Activated T-helper 2 cell treated with anti-CD3 and anti-CD28 coated beads, Interferon-gamma antibody, Interleukin-2, Interleukin-4, amounts not matched to agents 10 μg/mL and 5 μg/mL and 100 μg/mL, durations not matched to agents 14 hours and 24 hours and 36 hours (primary cell): ENCODE data around the gene KRTAP10-4. TPM values are rescaled to one million over a fixed set of nuclear protein-coding genes. Genes with fewer than 3 reads are reported as not detected.

Source experiments
- DNase-seq: peaks from one replicate; pipeline ENCODE4 v3.0.0; 2021; ENCODE audit warnings: low spot score
- H3K27ac Mint-ChIP-seq: one replicate; pipeline ENCODE4 v1.8.0; 2021; ENCODE audit warnings: mixed read lengths
- H3K27me3 Mint-ChIP-seq: one replicate; pipeline ENCODE4 v1.8.0; 2021; ENCODE audit warnings: low read depth, mixed read lengths
- H3K36me3 Mint-ChIP-seq: one replicate; pipeline ENCODE4 v1.8.0; 2021; ENCODE audit warnings: low read depth, mixed read lengths
- H3K4me1 Mint-ChIP-seq: one replicate; pipeline ENCODE4 v1.8.0; 2021; ENCODE audit warnings: low read depth, mixed read lengths
- H3K4me3 Mint-ChIP-seq: one replicate; pipeline ENCODE4 v1.8.0; 2021; ENCODE audit warnings: low read depth, mild to moderate bottlenecking, moderate library complexity, mixed read lengths
- H3K9me3 Mint-ChIP-seq: one replicate; pipeline ENCODE4 v1.8.0; 2021; ENCODE audit warnings: mixed read lengths
- intact Hi-C: fragments of 100-400 bp; cut with micrococcal nuclease; formaldehyde crosslinking; loops from one replicate; pipeline ENCODE4 v1.15.1; 2023
- total RNA-seq: library from RNA; stranded (reverse); gene quantifications from 2 replicates; pipeline ENCODE4 v1.2.3, GENCODE V29; 2022

Gene KRTAP10-4
- total RNA-seq, 1 donor from 2014 or later, result not detected

DNA sequence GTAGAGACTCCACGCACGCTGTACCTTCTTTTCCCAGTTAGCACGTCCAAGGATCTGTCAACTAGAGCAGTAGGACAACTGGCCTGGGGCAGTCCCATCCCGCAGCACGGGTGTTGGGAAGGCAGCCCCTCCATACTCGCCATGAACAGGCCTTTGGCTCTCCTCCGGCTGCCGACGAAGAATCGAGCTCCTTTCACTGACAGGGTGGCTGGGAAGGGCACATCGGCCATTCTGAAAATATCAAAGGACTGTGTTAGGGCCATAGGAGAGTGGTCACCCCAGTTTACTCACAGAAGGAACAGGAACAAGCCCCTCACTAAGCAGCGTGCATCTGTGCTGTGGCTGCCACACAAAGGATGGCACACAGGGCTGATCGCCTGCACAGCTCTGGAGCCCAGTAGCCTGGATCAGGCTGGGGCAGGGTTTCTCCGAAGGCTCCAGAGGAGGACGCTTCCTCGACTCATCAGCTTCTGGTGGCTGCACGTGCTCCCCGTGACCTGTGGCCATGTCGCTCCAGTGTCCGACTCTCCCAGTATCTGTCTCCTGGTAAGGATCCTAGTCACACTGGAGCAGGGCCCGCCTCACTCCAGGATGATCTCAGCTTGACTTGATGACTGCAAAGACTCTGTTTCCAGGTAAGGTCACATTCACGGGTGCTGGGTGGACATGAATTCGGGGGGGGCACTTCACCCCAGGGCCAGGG lies 42.5 kb upstream of the KRTAP10-4 start:
- intact Hi-C loops, result no loop called here
- H3K27ac Mint-ChIP-seq, result no peak overlapping the region
- no peaks in the 10 kb centered on the region for H3K36me3 Mint-ChIP-seq

DNA sequence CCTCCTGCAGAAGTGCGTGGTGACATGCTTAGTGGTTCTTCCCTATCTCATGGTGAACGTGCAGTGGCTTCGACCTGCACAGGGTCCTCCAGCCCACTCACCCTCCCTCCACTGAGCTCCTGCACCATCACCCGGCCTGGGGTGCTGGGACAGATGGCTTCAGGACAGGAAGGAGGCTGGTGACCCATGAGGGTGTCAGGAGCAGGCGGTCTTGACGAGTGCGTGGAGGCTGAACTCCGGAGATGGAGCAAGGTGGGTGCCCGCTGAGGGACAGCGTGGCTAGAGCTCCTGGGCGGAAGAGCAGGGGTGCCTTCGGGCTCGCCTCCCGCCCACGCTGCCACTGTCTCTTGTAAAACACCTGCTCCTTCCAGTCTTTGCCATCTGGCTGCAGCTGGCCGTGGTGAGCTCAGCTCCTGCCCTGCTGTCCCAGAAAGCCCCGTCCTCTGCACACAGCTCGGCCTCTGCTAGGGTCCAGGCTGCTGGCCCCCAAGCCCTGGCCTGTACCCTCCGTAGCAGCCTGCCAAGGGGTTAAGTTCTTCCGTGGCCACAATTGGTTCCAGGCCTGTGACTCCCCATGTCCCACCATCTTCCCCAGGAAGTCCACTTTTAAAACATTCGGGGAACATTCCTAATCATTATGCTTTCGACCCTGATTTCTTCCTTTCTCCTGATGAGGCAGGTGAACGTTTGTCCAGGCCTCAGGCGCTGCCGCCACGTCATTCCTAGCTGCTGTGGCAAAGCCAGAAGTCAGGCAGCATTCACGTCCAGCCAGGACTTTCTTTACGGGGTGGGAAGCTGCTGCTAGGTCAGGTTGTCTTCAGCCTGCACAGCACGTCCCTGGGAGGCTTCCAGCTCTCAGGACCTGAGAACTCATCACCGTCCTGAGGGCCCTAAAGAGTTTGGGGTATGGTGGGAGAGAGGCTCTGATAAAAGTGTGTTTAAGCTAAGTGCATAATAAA lies 41.6 kb upstream of the KRTAP10-4 start:
- H3K4me3 Mint-ChIP-seq, result no peak overlapping the region
- no peaks in the 10 kb centered on the region for H3K4me1 Mint-ChIP-seq
- intact Hi-C loops, result no loop called here
- no peaks in the 10 kb centered on the region for H3K9me3 Mint-ChIP-seq
- H3K27ac Mint-ChIP-seq, result no peak overlapping the region
- DNase-seq, result no peak
- no peaks in the 10 kb centered on the region for H3K36me3 Mint-ChIP-seq
- H3K27me3 Mint-ChIP-seq, result no peaks in the 10 kb centered on the region

More for the DNA sequence above, 42.5 kb upstream of the KRTAP10-4 start:
- no peaks in the 10 kb centered on the region for H3K27me3 Mint-ChIP-seq
- no peak overlapping the region for H3K4me3 Mint-ChIP-seq
- no peaks in the 10 kb centered on the region for H3K9me3 Mint-ChIP-seq
- no peak for DNase-seq
- no peaks in the 10 kb centered on the region for H3K4me1 Mint-ChIP-seq

DNA sequence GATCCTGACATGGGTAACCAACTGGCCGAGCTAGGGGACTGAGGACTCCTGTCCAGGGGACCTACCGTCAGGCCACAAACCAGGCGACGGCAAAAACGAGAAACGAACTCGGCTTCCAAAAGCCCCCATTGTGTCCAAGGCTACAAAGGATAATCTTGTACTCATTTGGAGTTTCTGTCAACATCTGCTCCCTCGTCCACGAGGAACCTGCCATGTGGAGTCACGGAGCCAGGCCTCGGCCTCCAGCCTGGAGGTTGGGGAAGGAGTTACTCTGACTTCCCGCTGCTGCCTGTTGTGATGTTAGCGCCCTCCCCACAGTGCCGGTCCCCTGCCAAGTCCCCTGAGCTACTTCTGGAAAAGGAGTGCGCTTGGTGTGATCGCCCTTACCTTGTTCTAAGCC lies 40.8 kb upstream of the KRTAP10-4 start:
- Mint-ChIP-seq H3K4me1 (no peaks in the 10 kb centered on the region), H3K27ac (no peak overlapping the region), H3K4me3 (no peak overlapping the region), H3K27me3 (no peaks in the 10 kb centered on the region), H3K9me3 (no peaks in the 10 kb centered on the region), H3K36me3 (no peaks in the 10 kb centered on the region)
- intact Hi-C loops, result no loop called here
- no peak for DNase-seq

DNA sequence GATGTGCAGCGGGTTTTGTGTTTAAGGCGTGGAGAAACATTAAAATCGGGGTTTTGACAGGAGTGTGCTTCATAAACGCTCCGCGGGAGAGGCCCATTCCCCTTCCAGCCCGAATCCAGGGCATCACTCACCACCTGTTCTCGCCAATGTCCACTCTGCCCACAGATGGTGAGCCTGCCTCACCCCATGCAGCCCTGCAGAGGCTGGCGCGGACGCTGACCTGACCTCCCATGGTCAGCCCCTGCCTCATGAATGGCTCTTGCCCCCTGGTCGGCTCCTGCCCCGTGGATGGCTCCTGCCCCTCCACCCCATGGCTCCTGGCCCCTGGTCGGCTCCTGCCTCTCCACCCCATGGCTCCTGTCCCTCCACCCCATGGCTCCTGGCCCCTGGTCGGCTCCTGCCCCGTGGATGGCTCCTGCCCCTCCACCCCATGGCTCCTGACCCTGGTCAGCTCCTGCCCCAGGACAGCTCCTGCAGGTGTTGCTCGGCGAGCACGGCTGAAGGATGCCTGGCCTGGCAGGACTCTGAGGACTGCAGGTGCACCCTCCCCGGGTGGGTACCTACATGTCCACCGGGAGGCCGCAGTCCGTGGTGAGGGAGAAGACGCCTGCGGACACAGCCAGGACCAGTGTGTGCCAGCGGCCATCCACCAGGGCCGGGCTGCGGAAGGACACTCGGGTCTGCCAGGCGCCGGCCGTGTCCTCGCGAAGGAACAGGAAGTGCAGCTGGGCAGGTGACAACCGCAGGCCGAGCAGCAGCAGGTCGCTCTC lies 40.2 kb upstream of the KRTAP10-4 start:
- Mint-ChIP-seq H3K27me3 (no peaks in the 10 kb centered on the region), H3K4me3 (no peak overlapping the region), H3K27ac (no peak overlapping the region), H3K36me3 (no peaks in the 10 kb centered on the region), H3K4me1 (no peaks in the 10 kb centered on the region), H3K9me3 (no peaks in the 10 kb centered on the region)
- intact Hi-C loops, result no loop called here
- no peak for DNase-seq

- Mint-ChIP-seq H3K27ac (no peak overlapping the region), H3K9me3 (no peaks in the 10 kb centered on the region), H3K27me3 (no peaks in the 10 kb centered on the region), H3K36me3 (no peaks in the 10 kb centered on the region), H3K4me3 (no peak overlapping the region), H3K4me1 (no peaks in the 10 kb centered on the region)
- intact Hi-C loops, result no loop called here
- DNase-seq, result no peak
These were observed 39.5 kb upstream of the KRTAP10-4 start for GRCh38 chr21:44533891-44534627.

DNA sequence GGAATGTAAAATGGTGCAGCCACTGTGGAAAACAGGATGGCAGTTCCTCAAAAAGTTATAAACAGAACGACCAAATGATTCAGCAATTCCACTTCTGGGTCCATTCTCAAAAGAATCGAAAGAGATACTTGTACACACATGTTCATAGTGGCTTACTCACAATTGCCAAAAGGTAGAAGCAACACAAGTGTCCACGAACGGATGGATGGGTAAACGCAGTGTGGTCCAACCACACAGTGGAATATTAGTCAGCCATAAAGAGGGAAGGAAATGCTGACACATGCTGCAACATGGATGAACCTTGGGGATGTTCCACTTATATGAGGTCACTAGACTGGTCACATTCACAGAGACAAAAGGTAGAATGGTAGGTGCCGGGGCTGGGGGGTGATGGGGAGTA lies 38.8 kb upstream of the KRTAP10-4 start:
- Mint-ChIP-seq H3K4me3 (no peak overlapping the region), H3K27me3 (no peaks in the 10 kb centered on the region), H3K4me1 (no peaks in the 10 kb centered on the region), H3K9me3 (no peaks in the 10 kb centered on the region), H3K27ac (no peak overlapping the region), H3K36me3 (no peaks in the 10 kb centered on the region)
- DNase-seq, result no peak
- intact Hi-C loops, result no loop called here

- Mint-ChIP-seq H3K27ac (no peak overlapping the region), H3K4me3 (no peak overlapping the region), H3K9me3 (no peaks in the 10 kb centered on the region), H3K4me1 (no peaks in the 10 kb centered on the region), H3K36me3 (no peaks in the 10 kb centered on the region), H3K27me3 (no peaks in the 10 kb centered on the region)
- DNase-seq, result no peak
- intact Hi-C loops, result no loop called here
These were observed 37.6 kb upstream of the KRTAP10-4 start for GRCh38 chr21:44535963-44536362.

GRCh38 chr21:44537930-44538911 lies 35.3 kb upstream of the KRTAP10-4 start:
- H3K27ac Mint-ChIP-seq, result no peak overlapping the region
- no peaks in the 10 kb centered on the region for H3K36me3 Mint-ChIP-seq
- no peaks in the 10 kb centered on the region for H3K27me3 Mint-ChIP-seq
- no peaks in the 10 kb centered on the region for H3K4me1 Mint-ChIP-seq
- DNase-seq, result no peak
- intact Hi-C loops, result no loop called here
- no peak overlapping the region for H3K4me3 Mint-ChIP-seq
- no peaks in the 10 kb centered on the region for H3K9me3 Mint-ChIP-seq

DNA sequence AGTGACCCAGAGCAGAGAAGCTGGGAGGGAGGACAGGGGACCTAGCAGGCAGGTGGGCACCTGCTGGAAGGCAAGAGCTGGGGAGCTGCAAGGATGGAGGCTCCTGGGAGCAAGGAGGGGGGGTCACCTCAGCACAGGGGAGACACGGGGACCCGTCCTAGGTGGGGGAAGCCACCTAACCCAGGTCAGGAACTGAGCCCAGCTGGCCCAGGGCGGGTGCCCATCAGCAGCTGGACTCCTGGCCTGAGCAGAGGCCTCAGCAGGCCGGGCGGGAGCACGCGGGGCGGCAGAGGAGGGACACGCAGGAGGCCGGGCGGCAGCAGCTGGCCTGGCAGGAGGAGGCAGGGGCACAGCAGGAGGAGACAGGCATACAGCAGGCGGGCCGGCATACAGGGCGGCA lies 34.5 kb upstream of the KRTAP10-4 start:
- DNase-seq, result no peak
- Mint-ChIP-seq H3K27me3 (no peaks in the 10 kb centered on the region), H3K36me3 (no peaks in the 10 kb centered on the region), H3K4me3 (no peak overlapping the region), H3K27ac (no peak overlapping the region), H3K9me3 (no peaks in the 10 kb centered on the region), H3K4me1 (no peaks in the 10 kb centered on the region)
- intact Hi-C loops, result no loop called here

DNA sequence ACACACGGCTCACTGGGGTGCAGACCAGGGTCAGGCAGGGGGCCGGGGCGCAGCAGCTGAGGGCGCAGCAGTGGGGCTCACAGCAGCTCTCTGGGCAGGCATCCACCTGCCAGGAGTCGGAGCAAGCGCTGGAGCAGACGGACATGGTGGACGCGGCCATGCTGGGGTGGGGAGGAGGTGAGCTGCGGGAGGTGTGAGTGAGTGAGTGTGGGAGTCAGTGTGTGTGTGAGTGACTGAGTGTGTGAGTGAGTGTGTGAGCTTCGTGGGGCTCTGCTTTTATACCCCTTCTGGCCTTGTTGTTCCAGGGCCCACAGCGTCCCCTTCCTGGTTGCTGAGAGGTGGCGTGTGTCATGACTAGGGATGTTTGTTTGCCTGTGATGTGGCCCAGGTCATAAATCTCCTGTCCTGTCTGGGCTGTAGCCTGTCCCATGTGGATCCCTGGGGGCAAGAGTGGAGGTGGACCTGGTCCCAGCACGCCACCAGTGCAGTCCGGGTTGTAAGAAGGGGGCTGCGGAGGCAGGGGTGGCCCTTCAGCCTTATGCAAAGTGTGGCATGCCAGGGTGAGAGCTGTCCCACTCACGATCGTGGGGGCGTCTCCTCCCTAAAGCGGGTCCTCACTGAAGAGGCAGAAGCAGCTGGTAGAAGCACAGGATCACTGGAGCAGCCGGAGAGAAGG lies 33.4 kb upstream of the KRTAP10-4 start, which contains the start of gene KRTAP10-1:
KRTAP10-1 (minus strand) TSS at position 205 of the 676 bp plus-strand sequence; CDS start at position 160, 45 bp downstream.
- Mint-ChIP-seq H3K4me1 (no peaks in the 10 kb centered on the region), H3K36me3 (no peaks in the 10 kb centered on the region), H3K27me3 (no peaks in the 10 kb centered on the region), H3K27ac (no peak within 1 kb of the TSS), H3K4me3 (no peak within 1 kb of the TSS), H3K9me3 (no peaks in the 10 kb centered on the region)
- DNase-seq, result no peak
- intact Hi-C loops, result no loop called here

DNA sequence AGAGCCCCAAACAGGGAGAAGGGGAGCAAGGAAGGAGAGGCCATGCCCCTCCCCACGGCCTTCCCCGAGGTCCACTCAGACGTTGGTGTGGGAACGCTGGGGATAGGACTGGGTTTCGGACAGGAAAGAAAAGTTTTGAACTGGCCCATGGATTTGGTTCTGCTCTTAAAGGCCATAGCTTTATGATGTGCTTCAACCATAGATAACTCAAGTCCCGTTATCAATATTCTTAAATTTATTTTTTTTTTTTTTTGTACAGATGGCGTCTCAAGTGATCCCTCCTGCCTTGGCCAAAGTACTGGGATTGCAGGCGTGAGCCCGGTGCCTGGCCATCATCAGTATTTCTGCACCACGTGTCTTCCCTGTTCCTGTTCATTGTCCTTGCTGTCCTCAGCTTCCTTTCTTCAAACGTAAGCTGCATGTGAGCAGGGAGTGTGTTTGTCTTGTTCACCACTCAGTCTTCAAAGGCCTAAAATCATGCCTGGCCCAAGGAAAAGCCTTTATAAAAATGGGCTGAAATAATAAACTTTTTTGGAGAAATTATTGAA lies 32.7 kb upstream of the KRTAP10-4 start:
- Mint-ChIP-seq H3K9me3 (peaks cover 6% of the 10 kb centered on the region), H3K36me3 (peaks cover 4% of the 10 kb centered on the region), H3K27ac (no peak overlapping the region), H3K4me1 (no peaks in the 10 kb centered on the region), H3K4me3 (no peak overlapping the region), H3K27me3 (peaks cover 2% of the 10 kb centered on the region)
- no peak for DNase-seq
- intact Hi-C loops, result no loop called here
